GM12872 (cell line): ENCODE results near the gene PWWP2A.

Experiments used
- TF ChIP-seq, protein P1 (sequence below): IDR thresholded peaks from 3 replicates; pipeline ENCODE4 v1.5.1; 2011; ENCODE audit warnings: low read depth, mild to moderate bottlenecking, low read length, moderate library complexity; ENCODE audit not compliant: insufficient read depth

Gene PWWP2A

DNA sequence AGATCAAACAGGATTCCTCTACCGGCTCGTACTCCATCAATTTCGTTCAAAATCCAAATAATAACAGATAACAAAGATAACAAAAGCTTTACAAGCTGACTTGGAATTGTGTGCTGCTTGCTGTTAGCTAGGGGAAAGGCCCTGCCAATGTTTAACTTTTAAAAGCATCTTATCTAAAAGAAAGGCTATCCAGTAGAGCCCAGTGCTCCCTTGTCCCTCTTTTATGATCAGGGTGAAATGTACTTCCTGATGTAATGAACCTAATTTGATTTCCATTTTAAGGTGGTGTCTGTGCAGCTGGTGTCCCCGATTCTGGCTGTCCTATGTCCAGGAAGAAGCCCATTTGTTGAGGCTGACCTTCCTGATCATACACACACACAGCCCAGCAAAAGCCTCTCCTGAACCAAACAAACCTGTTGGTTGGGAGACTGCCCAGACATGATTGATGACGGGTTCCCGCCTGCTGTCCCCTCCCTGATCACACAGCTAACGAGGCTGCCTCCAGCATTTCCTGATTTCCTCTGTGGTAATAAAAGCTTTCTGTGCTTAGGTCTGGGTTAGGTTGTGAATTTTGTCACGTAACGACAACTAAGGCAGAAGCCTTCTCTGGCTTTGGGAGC is 54.1 kb downstream of the PWWP2A start:
- TF ChIP-seq, protein P1, sequence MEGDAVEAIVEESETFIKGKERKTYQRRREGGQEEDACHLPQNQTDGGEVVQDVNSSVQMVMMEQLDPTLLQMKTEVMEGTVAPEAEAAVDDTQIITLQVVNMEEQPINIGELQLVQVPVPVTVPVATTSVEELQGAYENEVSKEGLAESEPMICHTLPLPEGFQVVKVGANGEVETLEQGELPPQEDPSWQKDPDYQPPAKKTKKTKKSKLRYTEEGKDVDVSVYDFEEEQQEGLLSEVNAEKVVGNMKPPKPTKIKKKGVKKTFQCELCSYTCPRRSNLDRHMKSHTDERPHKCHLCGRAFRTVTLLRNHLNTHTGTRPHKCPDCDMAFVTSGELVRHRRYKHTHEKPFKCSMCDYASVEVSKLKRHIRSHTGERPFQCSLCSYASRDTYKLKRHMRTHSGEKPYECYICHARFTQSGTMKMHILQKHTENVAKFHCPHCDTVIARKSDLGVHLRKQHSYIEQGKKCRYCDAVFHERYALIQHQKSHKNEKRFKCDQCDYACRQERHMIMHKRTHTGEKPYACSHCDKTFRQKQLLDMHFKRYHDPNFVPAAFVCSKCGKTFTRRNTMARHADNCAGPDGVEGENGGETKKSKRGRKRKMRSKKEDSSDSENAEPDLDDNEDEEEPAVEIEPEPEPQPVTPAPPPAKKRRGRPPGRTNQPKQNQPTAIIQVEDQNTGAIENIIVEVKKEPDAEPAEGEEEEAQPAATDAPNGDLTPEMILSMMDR, result no peak

DNA sequence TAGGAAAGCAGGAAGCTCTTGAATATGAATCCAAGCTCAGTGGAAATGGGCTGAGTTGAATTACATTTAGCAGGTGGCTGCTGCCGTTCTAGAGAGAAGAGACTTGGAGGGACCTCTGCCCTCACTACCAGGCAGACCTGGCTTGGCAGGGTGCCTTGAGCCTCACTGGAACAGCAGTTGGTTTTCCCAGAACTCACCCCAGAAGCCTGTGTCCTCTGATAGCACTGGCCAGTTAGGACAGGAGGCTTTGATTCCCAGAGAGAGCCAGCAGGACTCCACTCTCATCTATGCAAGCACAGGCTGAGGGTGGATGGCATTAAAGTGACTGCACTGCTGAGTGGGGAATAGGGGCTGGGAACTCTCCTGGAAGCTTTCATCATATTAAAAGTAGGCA is 54.8 kb downstream of the PWWP2A start:
- TF ChIP-seq, protein P1, result no peak

DNA sequence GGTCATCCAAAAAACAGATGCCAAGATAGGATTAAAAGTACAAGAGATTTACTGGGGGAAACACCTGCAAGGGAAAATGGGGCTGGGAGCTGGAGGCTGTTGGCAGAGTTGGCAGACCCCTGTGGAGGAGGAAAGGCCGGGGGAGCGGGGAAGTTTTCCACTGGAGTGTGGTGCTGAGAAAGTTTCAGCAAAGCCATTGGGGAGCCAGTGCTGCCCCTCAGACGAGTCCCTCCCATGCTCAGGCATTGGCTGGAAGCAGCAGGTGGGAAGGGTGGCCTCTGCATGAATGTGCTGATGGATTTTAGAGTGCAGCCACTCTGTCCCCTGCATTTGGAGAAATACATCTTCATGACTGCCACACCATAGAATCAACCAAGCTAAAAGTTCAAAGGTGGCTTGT is 57.5 kb downstream of the PWWP2A start:
- TF ChIP-seq, protein P1, result no peak

DNA sequence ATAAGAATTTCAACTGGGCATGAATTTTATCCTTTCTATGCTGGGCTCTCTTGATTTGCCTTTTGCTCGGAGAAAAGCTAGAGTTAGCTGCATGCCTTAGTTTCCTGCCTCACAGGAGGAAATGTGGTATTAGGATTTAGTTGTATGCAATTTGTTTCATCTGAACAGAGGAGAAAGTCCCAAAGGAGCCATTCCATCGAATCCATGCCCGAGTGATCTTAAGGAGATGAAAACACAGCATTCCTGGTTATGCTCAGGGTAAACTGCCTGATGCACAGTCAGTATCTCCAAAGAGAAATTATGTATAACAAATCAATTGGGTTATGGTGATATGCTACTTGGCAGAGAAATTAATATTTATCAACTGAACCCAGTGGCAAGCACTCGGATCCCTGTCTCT is 59.2 kb downstream of the PWWP2A start:
- TF ChIP-seq, protein P1, result no peak

DNA sequence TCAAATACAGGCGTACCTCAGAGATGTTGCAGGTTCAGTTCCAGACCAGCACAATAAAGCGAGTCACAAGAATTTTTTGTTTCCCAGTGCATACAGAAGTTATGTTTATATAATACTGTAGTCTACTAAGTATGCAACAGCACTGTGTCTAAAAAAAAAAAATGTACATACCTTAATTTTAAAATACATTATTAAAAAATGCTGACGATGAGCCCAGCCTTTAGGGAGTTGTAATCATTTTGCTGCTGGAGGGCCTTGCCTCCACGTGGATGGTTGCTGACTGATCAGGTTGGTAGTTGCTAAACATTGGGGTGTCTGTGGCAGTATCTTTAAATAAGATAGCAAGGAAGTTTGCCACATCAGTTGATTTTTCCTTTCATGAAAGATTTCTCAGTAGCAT is 62.0 kb downstream of the PWWP2A start:
- TF ChIP-seq, protein P1, result no peak

DNA sequence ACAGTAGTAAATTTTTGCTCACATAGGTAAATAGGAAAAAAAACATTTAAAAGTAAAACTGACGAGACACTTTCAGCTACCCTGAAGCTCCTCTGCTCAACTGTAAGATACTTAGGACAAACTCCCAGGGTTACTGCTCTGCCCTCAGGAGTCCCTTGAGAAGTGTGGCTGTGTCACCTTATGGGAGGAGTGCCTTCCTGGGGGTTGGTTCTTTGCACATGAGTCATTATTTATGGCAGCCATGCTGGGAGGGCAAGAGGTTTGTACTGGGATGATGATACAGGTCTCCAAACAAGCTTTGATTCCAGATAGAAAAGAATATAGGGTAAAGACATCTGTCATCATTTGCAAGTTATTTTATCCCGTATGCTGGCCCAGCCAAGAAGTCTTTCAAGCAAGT is 64.4 kb downstream of the PWWP2A start:
- TF ChIP-seq, protein P1, result no peak

DNA sequence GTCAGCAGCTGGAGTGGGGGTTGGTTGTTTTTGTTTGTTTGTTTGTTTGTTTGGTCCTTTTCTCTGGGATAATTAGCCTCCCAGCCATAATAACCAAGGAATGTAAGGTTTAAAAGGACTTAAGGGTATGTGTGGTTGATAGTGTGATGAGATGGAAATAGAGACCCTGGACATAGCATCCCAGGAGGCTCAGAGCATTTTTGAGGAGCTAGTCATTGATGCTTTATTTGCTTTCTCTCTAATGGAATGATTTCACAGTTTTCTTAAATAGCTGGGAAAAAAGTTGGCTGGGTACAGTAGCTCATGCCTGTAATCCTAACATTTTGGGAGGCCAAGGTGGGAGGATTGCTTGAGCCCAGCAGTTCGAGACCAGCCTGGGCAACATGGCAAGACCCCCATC is 65.2 kb downstream of the PWWP2A start:
- TF ChIP-seq, protein P1, result no peak
